Lower leg skin (tissue), 3 donors: ENCODE measurements around the gene SNTG2.

ENCODE experiments used
- POLR2A ChIP-seq, 2 donors: fragments of 450-650 bp; IDR thresholded peaks; one replicate each; pipeline ENCODE4 v1.6.1; 2016 to 2017; ENCODE audit warnings: antibody characterized with exemption in 2 of 2, mild to moderate bottlenecking in 1 of 2, moderate library complexity in 1 of 2
- TF ChIP-seq, protein P1 (sequence below), 3 donors: fragments of 450-650 bp; IDR thresholded peaks; one replicate each; pipeline ENCODE4 v1.5.1; 2016; ENCODE audit warnings: antibody characterized with exemption in 3 of 3, mild to moderate bottlenecking in 3 of 3, moderate library complexity in 2 of 3

DNA sequence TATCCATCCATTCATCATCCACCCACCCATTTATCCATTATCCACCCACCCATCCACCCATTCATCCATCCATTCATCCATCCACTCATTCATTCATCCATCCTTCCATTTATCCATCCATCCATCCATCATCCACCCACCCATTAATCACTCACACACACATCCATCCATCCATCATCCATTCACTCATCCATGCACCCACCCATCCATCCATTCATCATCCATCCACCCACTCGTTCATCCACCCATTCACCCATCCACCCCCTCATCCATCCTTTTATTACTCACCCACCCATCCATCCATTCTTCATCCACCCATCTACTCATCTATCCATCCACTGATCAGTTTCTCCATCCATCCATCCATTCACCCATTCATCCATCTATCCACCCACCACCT lies 454.5 kb downstream of the SNTG2 start:
- TF ChIP-seq, protein P1, sequence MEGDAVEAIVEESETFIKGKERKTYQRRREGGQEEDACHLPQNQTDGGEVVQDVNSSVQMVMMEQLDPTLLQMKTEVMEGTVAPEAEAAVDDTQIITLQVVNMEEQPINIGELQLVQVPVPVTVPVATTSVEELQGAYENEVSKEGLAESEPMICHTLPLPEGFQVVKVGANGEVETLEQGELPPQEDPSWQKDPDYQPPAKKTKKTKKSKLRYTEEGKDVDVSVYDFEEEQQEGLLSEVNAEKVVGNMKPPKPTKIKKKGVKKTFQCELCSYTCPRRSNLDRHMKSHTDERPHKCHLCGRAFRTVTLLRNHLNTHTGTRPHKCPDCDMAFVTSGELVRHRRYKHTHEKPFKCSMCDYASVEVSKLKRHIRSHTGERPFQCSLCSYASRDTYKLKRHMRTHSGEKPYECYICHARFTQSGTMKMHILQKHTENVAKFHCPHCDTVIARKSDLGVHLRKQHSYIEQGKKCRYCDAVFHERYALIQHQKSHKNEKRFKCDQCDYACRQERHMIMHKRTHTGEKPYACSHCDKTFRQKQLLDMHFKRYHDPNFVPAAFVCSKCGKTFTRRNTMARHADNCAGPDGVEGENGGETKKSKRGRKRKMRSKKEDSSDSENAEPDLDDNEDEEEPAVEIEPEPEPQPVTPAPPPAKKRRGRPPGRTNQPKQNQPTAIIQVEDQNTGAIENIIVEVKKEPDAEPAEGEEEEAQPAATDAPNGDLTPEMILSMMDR (IDR thresholded peaks at IDR 0.05): no peak
- TF ChIP-seq POLR2A (IDR thresholded peaks at IDR 0.05): no peak
